GM06990 (cell line): Measurements from ENCODE around the gene MKLN1.

Experiments
- DNase-seq: peaks from one replicate; pipeline ENCODE4 v3.0.0-alpha.2; 2011; ENCODE audit not compliant: insufficient read length; ENCODE audit errors: extremely low read depth
- H3K27me3 ChIP-seq: replicated peaks from 2 replicates; pipeline ENCODE4 v1.6.0; 2011; ENCODE audit warnings: low read length; ENCODE audit not compliant: control insufficient read depth, insufficient read depth
- H3K36me3 ChIP-seq: 2 replicates; pipeline ENCODE4 v1.5.1; 2011; ENCODE audit warnings: low read length; ENCODE audit not compliant: control insufficient read depth, insufficient read depth
- H3K4me3 ChIP-seq: replicated peaks from 2 replicates; pipeline ENCODE4 v1.5.1; 2011; ENCODE audit warnings: low read depth, mild to moderate bottlenecking, control low read depth, low read length
- TF ChIP-seq, protein P1 (sequence below): IDR thresholded peaks from 2 replicates; pipeline ENCODE4 v1.5.1; 2011; ENCODE audit warnings: low read length, control low read depth, mild to moderate bottlenecking, inconsistent platforms; ENCODE audit not compliant: insufficient read depth, poor library complexity, severe bottlenecking

MKLN1 gene

DNA sequence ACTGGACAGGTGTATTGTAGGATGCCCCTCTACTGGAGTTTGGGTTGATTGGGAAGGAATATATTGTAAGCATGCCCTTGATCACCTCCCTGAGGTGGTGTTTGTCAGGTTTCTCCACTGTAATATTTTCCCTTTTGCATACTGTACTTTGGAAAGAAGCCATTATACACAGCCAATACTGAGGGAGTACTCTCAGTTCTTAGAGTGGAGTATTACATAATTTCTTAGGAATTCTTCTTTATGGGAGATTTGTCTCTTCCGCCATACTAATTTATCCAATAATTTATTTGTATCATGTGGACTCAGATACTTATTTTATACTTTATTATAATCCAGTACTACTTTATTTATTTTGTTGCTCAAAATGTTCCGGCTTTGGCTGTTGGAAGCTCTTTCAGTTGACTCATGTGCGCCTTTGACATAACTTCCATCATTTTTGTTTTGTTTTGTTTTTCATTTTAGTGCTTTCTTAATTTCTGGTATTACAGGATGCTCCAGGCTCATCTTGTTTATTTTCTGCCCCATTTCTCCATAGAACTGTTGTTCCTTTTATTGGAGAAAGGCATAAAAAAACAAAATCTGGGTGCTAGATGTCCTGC, 29.7 kb downstream of the MKLN1 start:
- no peak overlapping the region for H3K4me3 ChIP-seq
- H3K36me3 ChIP-seq = no peaks in the 10 kb centered on the region
- DNase-seq = no peak
- TF ChIP-seq, protein P1, sequence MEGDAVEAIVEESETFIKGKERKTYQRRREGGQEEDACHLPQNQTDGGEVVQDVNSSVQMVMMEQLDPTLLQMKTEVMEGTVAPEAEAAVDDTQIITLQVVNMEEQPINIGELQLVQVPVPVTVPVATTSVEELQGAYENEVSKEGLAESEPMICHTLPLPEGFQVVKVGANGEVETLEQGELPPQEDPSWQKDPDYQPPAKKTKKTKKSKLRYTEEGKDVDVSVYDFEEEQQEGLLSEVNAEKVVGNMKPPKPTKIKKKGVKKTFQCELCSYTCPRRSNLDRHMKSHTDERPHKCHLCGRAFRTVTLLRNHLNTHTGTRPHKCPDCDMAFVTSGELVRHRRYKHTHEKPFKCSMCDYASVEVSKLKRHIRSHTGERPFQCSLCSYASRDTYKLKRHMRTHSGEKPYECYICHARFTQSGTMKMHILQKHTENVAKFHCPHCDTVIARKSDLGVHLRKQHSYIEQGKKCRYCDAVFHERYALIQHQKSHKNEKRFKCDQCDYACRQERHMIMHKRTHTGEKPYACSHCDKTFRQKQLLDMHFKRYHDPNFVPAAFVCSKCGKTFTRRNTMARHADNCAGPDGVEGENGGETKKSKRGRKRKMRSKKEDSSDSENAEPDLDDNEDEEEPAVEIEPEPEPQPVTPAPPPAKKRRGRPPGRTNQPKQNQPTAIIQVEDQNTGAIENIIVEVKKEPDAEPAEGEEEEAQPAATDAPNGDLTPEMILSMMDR = no peak
- no peaks in the 10 kb centered on the region for H3K27me3 ChIP-seq

DNA sequence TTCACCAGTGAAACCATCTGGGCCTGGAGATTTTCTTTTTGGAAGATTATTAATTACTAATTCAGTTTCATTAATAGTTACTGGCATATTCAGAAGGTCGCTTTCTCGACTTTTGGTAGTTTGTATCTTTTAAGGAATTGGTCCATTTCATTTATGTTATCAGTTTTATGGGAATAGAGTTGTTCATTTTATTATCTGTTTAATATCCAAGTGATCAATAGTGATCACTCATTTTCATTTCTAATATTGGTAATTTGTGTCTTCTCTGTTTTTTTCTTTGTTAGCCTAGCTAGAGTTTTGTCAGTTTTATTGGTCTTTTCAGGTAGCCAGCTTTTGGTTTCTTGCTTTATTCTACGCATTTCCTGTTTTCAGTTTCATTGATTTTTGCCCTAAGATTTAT, 31.0 kb downstream of the MKLN1 start:
- Histone ChIP-seq H3K4me3 (no peak overlapping the region), H3K36me3 (no peaks in the 10 kb centered on the region), H3K27me3 (no peaks in the 10 kb centered on the region)
- DNase-seq = no peak
- TF ChIP-seq, protein P1 = no peak

DNA sequence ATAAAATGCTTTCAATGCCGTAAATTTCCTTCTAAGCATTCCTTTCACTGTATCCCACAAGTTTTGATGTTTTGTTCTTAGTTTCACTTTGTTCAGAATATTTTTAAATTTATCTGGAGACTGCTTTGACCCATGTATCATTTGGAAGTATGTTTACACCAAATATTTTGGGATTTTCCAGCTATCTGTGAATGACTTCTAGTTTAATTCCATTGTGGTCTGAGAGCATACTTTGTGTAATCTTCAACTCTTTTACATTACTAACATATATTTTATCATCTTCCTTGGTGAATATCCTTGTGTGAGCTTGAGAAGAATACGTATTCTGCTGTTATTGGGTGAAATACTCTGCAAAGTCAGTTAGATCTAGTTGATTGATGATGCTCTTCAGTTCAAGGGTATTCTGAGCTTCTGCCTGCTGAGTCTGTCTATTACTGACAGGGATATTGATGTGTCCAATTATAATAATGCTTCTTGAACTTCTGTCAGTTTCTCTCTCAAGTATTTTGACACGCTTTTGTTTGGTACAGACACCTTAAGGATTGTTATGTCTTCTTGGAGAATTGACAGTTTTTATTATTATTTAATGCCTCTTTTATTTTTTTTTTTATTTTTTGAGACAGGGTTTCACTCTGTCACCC, 31.6 kb downstream of the MKLN1 start:
- TF ChIP-seq, protein P1 = no peak
- Histone ChIP-seq H3K27me3 (no peaks in the 10 kb centered on the region), H3K36me3 (no peaks in the 10 kb centered on the region), H3K4me3 (no peak overlapping the region)
- DNase-seq = no peak

DNA sequence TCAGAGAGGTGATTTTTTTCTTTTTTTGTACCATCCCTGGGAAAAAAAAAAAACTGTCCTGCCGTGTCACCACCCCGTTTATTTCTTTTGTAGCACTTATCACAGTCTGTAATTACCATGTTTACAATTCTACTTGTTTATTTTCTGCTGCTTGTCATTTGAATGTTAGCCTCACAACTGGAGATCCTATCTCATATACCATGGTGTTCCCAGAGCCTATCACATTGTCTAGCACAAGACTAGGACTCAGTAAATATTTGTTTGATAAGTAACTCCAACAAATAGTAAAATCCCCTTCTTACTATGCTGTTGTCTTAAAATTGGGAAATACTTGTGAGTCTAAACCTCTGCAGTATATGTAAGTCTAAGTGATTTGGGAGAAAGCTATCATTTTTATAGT, 36.0 kb downstream of the MKLN1 start:
- Histone ChIP-seq H3K27me3 (no peaks in the 10 kb centered on the region), H3K36me3 (no peaks in the 10 kb centered on the region), H3K4me3 (no peak overlapping the region)
- TF ChIP-seq, protein P1 = no peak
- DNase-seq = no peak

DNA sequence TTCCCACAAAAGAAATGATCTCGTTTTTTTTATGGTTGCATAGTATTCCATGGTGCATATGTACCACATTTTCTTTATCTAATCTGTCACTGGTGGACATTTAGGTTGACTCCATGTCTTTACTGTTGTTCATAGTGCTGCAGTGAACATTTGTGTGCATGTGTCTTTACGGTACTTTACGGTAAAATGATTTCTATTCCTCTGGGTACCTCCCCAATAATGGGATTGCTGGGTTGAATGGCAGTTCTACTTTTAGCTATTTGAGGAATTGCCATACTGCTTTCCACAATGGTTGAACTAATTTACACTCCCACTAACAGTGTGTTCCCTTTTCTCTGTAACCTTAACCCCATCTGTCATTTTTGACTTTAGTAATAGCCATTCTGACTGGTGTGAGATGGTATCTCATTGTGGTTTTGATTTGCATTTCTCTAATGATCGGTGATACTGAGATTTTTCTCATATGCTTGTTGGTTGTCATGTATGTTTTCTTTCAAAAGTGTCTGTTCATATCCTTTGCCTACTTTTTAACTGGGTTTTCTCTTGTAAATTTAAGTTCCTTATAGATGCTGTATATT, 37.2 kb downstream of the MKLN1 start:
- H3K36me3 ChIP-seq = no peaks in the 10 kb centered on the region
- DNase-seq = no peak
- H3K4me3 ChIP-seq = no peak overlapping the region
- no peaks in the 10 kb centered on the region for H3K27me3 ChIP-seq
- TF ChIP-seq, protein P1 = no peak
